K562 (cell line): ENCODE measurements around the gene PTPRE. TPM values are rescaled to one million over a fixed set of nuclear protein-coding genes. Genes with fewer than 3 reads are reported as not detected.

Experiments used
- ATAC-seq: fragments of 200-7000 bp; cut with Tn5 transposase; 3 replicates; pipeline ENCODE4 v1.9.1; 2020; ENCODE audit warnings: moderate library complexity
- BruUV-seq: library from RNA; stranded (reverse); fragments of 400-500 nt; replicated peaks from 2 replicates; lab custom pipeline; 2021; lab: Mats Ljungman, UMichigan
- CTCF ChIA-PET: fragments of 300-600 bp; formaldehyde crosslinking; extraction: SDS; loops from one replicate; lab custom pipeline; 2021; ENCODE audit warnings: low intra/inter-chr PET ratio; lab: Yijun Ruan, JAX
- POLR2A ChIA-PET: fragments of 300-600, 350-650 bp; sonication (Branson Sonifier 250); formaldehyde crosslinking; extraction: SDS; loops from one replicate; lab custom pipeline; 2021; ENCODE audit warnings: antibody characterized with exemption, inconsistent platforms; lab: Yijun Ruan, JAX
- DNase-seq, 4 experiments: peaks; one replicate each; pipeline versions ENCODE4 v3.0.0 to v3.0.0-alpha.2; 2011 to 2018; ENCODE audit warnings: low spot score in 3 of 4, mixed read lengths in 3 of 4; ENCODE audit errors: extremely low read depth in 1 of 4
- FAIRE-seq: peaks from 2 replicates; lab custom pipeline; 2011; peaks lifted over from hg19 to GRCh38; lab: Jason Lieb, UNC
- H2AFZ ChIP-seq: 2 replicates; pipeline ENCODE4 v1.6.0; 2011; ENCODE audit warnings: low read depth, low read length, control low read depth, inconsistent platforms
- H3K27ac ChIP-seq: fragments of 200-600 bp; 3 replicates; pipeline ENCODE4 v1.8.0; 2011; ENCODE audit warnings: low read depth, mild to moderate bottlenecking, control low read depth, inconsistent platforms, low read length, moderate library complexity, mixed read lengths; ENCODE audit errors: extremely low read depth
- H3K27me3 ChIP-seq, 2 experiments: fragments of 300-600 bp in 1 of 2; 2 replicates in 1 of 2; 3 replicates in 1 of 2; pipeline versions ENCODE4 v1.6.0 to v1.8.0; 2011; ENCODE audit warnings: inconsistent platforms in 2 of 2, low read length in 2 of 2, mild to moderate bottlenecking in 1 of 2, mixed read lengths in 1 of 2, moderate library complexity in 1 of 2; ENCODE audit not compliant: control insufficient read depth in 2 of 2, insufficient read depth in 2 of 2
- H3K36me3 ChIP-seq: fragments of 300-600 bp; 3 replicates; pipeline ENCODE4 v1.8.0; 2011; ENCODE audit warnings: mild to moderate bottlenecking, low read length, inconsistent platforms; ENCODE audit not compliant: control insufficient read depth, insufficient read depth
- H3K4me1 ChIP-seq, 2 experiments: fragments of 200-600 bp in 1 of 2; replicated peaks in 1 of 2; 2 replicates in 1 of 2; 3 replicates in 1 of 2; pipeline versions ENCODE4 v1.5.1 to v1.8.0; 2011; ENCODE audit warnings: inconsistent platforms in 2 of 2, low read length in 2 of 2, mild to moderate bottlenecking in 1 of 2, mixed read lengths in 1 of 2, moderate library complexity in 1 of 2; ENCODE audit not compliant: control insufficient read depth in 2 of 2, insufficient read depth in 2 of 2
- H3K4me2 ChIP-seq: 2 replicates; pipeline ENCODE4 v1.6.1; 2011; ENCODE audit warnings: low read length, control low read depth, inconsistent platforms, mixed read lengths; ENCODE audit not compliant: insufficient read depth
- H3K4me3 ChIP-seq: fragments of 200-600 bp; sonication (generic), shearing (Covaris generic); 2 replicates; pipeline ENCODE4 v1.5.1; 2016; ENCODE audit warnings: control low read depth, inconsistent platforms
- H3K79me2 ChIP-seq: fragments of 200-600 bp; 3 replicates; pipeline ENCODE4 v1.8.0; 2011; ENCODE audit warnings: low read length, inconsistent platforms; ENCODE audit not compliant: control insufficient read depth, insufficient read depth
- H3K9ac ChIP-seq, 2 experiments: 2 replicates each; pipeline versions ENCODE4 v1.6.0 to v1.6.1; 2011; ENCODE audit warnings: low read depth in 2 of 2, low read length in 2 of 2, control low read depth in 1 of 2, inconsistent platforms in 1 of 2, mild to moderate bottlenecking in 1 of 2, mixed read lengths in 1 of 2; ENCODE audit not compliant: insufficient read depth in 1 of 2
- H3K9me1 ChIP-seq: one replicate; pipeline ENCODE4 v1.6.0; 2011; ENCODE audit warnings: inconsistent platforms, mild to moderate bottlenecking, low read length, moderate library complexity; ENCODE audit not compliant: control insufficient read depth, insufficient read depth
- H3K9me3 ChIP-seq: replicated peaks from 2 replicates; pipeline ENCODE4 v1.5.1; 2011; ENCODE audit warnings: low read depth, low read length, inconsistent platforms; ENCODE audit not compliant: control insufficient read depth, insufficient read depth
- H4K20me1 ChIP-seq: replicated peaks from 2 replicates; pipeline ENCODE4 v1.6.1; 2011; ENCODE audit warnings: low read length, inconsistent platforms, mixed read lengths; ENCODE audit not compliant: control insufficient read depth, insufficient read depth
- ZFX ChIP-seq: sonication (generic); formaldehyde crosslinking; IDR thresholded peaks from 2 replicates; pipeline ENCODE4 v1.8.0; 2022; ENCODE audit warnings: mild to moderate bottlenecking, missing genetic modification reagents, moderate library complexity
- WGBS: fragments of 100-300 bp; shearing (Covaris generic); methylation state at CpG from one replicate; pipeline ENCODE4 v1.1.6; 2016; ENCODE audit warnings: low coverage, mixed read lengths; ENCODE audit not compliant: insufficient coverage; ENCODE audit errors: missing lambda C conversion rate; 5-methylcytosine and 5-hydroxymethylcytosine counted together
- in situ Hi-C: fragments of 300-500 bp; cut with MboI; formaldehyde crosslinking; loops from 4 replicates; pipeline ENCODE4 v1.15.0; 2018; ENCODE audit warnings: inconsistent platforms, mixed read lengths
- intact Hi-C: fragments of 100-400 bp; cut with micrococcal nuclease; formaldehyde crosslinking; loops from 2 replicates; pipeline ENCODE4 v1.14.2; 2022
- polyA plus RNA-seq, 8 experiments: library from polyadenylated mRNA; depleted of rRNA in 4 of 8; stranded (reverse) in 5 of 8; unstranded in 3 of 8; fragments of >200 nt; fragmentation: Nextera tagmentation in 2 of 8; fragmentation: Illumina TruSeq in 1 of 8; extraction: Ambion mirVana in 2 of 8; extraction: Trizol in 1 of 8; gene quantifications; 2 replicates each; pipeline versions ENCODE4 v1.2.1 to v1.2.3, GENCODE V29; 2011 to 2014; ENCODE audit warnings: inconsistent platforms in 1 of 8, missing spikeins in 1 of 8
- total RNA-seq, 7 experiments: library from RNA; depleted of rRNA in 6 of 7; stranded (reverse); fragments of >200 nt in 6 of 7; fragmentation: Illumina TruSeq in 2 of 7; extraction: Trizol in 2 of 7; gene quantifications; 2 replicates each; pipeline versions ENCODE4 v1.2.1 to v1.2.3, GENCODE V29; 2011 to 2021; ENCODE audit warnings: low replicate concordance in 1 of 7
- TF ChIP-seq, protein P1 (sequence below): sonication (generic); formaldehyde crosslinking; IDR thresholded peaks from 2 replicates; pipeline ENCODE4 v1.8.0; 2022; ENCODE audit warnings: mild to moderate bottlenecking, low read depth, missing genetic modification reagents
- TF ChIP-seq, protein P2 (sequence below): fragments of 450-650 bp; IDR thresholded peaks from 2 replicates; pipeline ENCODE4 v1.6.1; 2016; ENCODE audit warnings: borderline replicate concordance
- TF ChIP-seq, protein P3 (sequence below): fragments of 250-450 bp; sonication (Bioruptor Pico); IDR thresholded peaks from 2 replicates; pipeline ENCODE4 v1.8.0; 2021; ENCODE audit warnings: moderate library complexity, mild to moderate bottlenecking, inconsistent platforms
- TF ChIP-seq, protein P4 (sequence below), 2 experiments: fragments of 450-650 bp in 1 of 2; IDR thresholded peaks; 2 replicates each; pipeline ENCODE4 v1.6.1; 2011 to 2017; ENCODE audit warnings: low read depth in 2 of 2, antibody characterized with exemption in 1 of 2, borderline replicate concordance in 1 of 2, low read length in 1 of 2, mild to moderate bottlenecking in 1 of 2, mixed read lengths in 1 of 2; ENCODE audit not compliant: control insufficient read depth in 1 of 2
- TF ChIP-seq, protein P5 (sequence below): fragments of 250-450 bp; sonication (Bioruptor Pico); IDR thresholded peaks from 2 replicates; pipeline ENCODE4 v1.4.0; 2020; ENCODE audit warnings: mild to moderate bottlenecking
- TF ChIP-seq, protein P6 (sequence below): fragments of 450-650 bp; IDR thresholded peaks from 2 replicates; pipeline ENCODE4 v1.7.0; 2016; ENCODE audit warnings: borderline replicate concordance

The PTPRE gene
- total and polyA plus RNA-seq, 9 of the 15 experiments (the other 6 are each of a cell fraction or from before 2014, with no cell fraction given): 0.01 to 0.13 (median 0.04) TPM; not detected in 4

DNA sequence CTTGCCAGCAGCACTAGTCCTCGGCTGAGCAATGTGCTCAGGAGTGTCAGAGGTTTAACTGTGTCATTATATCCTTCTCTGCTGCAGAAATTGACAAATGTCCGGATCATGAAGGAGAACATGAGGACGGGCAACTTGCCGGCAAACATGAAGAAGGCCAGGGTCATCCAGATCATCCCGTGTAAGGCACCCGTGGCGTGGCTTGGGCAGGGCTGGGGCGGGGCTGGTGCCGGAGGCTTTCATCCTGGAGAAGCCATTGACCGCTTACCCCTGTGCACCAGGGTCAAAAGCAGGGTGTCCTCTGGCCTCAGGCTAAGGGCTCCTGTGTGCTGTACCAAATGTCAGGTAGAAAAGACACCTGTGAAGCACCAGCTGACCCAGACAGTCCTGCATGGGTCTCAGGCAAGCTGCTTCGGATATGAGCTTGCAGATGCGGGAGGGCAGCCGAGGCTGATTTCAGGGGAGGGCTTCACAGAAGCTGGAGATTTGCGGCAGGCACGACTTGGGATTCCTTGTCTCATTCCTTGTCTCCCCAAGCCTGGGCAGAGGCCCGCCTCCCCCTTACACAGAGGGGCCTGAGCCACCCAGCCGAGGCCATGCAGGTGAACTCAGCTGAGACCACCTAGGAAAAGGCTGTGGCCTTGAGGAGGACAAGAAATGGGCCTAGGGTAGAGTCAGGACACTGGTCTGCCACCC, 164.0 kb downstream of the PTPRE start:
- ATAC-seq: no peak
- DNase-seq: no peak
- Histone ChIP-seq H3K9ac (no peak overlapping the region), H3K27ac (no peak overlapping the region), H4K20me1 (no peaks in the 10 kb centered on the region), H3K4me2 (no peak overlapping the region), H3K9me3 (no peaks in the 10 kb centered on the region), H3K27me3 (peaks cover 3 to 29% of the 10 kb centered on the region in 2 experiments; a peak in 4 of 5 replicates), H3K4me1 (peaks cover 0 to 5% of the 10 kb centered on the region in 2 experiments; a peak in 2 of 5 replicates), H2AFZ (no peak overlapping the region), H3K4me3 (no peak overlapping the region), H3K9me1 (no peaks in the 10 kb centered on the region), H3K36me3 (no peaks in the 10 kb centered on the region; the same call in 2 of the 3 replicates), H3K79me2 (no peaks in the 10 kb centered on the region)
- BruUV-seq: no TSS peak
- ChIA-PET CTCF (no interaction called here), POLR2A (interaction anchor here (0.9 kb wide), 1 partner anchor 13 kb away, joined by 3 read pairs; no protein-coding TSS in a partner anchor)
- in situ Hi-C loops: no loop called here
- FAIRE-seq: no peak
- 0% methylated on average over 11 of the region's 17 CpGs for WGBS
- intact Hi-C loops: no loop called here
- TF ChIP-seq, protein P1, sequence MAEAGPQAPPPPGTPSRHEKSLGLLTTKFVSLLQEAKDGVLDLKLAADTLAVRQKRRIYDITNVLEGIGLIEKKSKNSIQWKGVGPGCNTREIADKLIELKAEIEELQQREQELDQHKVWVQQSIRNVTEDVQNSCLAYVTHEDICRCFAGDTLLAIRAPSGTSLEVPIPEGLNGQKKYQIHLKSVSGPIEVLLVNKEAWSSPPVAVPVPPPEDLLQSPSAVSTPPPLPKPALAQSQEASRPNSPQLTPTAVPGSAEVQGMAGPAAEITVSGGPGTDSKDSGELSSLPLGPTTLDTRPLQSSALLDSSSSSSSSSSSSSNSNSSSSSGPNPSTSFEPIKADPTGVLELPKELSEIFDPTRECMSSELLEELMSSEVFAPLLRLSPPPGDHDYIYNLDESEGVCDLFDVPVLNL: no peak
- no peak for TF ChIP-seq ZFX (CRISPR knock-in tag)
- TF ChIP-seq, protein P2, sequence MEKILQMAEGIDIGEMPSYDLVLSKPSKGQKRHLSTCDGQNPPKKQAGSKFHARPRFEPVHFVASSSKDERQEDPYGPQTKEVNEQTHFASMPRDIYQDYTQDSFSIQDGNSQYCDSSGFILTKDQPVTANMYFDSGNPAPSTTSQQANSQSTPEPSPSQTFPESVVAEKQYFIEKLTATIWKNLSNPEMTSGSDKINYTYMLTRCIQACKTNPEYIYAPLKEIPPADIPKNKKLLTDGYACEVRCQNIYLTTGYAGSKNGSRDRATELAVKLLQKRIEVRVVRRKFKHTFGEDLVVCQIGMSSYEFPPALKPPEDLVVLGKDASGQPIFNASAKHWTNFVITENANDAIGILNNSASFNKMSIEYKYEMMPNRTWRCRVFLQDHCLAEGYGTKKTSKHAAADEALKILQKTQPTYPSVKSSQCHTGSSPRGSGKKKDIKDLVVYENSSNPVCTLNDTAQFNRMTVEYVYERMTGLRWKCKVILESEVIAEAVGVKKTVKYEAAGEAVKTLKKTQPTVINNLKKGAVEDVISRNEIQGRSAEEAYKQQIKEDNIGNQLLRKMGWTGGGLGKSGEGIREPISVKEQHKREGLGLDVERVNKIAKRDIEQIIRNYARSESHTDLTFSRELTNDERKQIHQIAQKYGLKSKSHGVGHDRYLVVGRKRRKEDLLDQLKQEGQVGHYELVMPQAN: no peak
- TF ChIP-seq, protein P3, sequence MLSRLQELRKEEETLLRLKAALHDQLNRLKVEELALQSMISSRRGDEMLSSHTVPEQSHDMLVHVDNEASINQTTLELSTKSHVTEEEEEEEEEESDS (CRISPR knock-in tag): no peak
- TF ChIP-seq, protein P4, sequence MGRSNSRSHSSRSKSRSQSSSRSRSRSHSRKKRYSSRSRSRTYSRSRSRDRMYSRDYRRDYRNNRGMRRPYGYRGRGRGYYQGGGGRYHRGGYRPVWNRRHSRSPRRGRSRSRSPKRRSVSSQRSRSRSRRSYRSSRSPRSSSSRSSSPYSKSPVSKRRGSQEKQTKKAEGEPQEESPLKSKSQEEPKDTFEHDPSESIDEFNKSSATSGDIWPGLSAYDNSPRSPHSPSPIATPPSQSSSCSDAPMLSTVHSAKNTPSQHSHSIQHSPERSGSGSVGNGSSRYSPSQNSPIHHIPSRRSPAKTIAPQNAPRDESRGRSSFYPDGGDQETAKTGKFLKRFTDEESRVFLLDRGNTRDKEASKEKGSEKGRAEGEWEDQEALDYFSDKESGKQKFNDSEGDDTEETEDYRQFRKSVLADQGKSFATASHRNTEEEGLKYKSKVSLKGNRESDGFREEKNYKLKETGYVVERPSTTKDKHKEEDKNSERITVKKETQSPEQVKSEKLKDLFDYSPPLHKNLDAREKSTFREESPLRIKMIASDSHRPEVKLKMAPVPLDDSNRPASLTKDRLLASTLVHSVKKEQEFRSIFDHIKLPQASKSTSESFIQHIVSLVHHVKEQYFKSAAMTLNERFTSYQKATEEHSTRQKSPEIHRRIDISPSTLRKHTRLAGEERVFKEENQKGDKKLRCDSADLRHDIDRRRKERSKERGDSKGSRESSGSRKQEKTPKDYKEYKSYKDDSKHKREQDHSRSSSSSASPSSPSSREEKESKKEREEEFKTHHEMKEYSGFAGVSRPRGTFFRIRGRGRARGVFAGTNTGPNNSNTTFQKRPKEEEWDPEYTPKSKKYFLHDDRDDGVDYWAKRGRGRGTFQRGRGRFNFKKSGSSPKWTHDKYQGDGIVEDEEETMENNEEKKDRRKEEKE (IDR thresholded peaks at IDR 0.05; ENCODE audit: borderline replicate concordance in 1 of 2, control insufficient read depth in 1 of 2, low read depth in 2 of 2, low read length in 1 of 2): no peak
- TF ChIP-seq, protein P5, sequence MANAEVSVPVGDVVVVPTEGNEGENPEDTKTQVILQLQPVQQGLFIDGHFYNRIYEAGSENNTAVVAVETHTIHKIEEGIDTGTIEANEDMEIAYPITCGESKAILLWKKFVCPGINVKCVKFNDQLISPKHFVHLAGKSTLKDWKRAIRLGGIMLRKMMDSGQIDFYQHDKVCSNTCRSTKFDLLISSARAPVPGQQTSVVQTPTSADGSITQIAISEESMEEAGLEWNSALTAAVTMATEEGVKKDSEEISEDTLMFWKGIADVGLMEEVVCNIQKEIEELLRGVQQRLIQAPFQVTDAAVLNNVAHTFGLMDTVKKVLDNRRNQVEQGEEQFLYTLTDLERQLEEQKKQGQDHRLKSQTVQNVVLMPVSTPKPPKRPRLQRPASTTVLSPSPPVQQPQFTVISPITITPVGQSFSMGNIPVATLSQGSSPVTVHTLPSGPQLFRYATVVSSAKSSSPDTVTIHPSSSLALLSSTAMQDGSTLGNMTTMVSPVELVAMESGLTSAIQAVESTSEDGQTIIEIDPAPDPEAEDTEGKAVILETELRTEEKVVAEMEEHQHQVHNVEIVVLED (CRISPR knock-in tag): no peak
- TF ChIP-seq, protein P6, sequence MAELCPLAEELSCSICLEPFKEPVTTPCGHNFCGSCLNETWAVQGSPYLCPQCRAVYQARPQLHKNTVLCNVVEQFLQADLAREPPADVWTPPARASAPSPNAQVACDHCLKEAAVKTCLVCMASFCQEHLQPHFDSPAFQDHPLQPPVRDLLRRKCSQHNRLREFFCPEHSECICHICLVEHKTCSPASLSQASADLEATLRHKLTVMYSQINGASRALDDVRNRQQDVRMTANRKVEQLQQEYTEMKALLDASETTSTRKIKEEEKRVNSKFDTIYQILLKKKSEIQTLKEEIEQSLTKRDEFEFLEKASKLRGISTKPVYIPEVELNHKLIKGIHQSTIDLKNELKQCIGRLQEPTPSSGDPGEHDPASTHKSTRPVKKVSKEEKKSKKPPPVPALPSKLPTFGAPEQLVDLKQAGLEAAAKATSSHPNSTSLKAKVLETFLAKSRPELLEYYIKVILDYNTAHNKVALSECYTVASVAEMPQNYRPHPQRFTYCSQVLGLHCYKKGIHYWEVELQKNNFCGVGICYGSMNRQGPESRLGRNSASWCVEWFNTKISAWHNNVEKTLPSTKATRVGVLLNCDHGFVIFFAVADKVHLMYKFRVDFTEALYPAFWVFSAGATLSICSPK: no peak
